ENCODE data around the gene CTNNB1.
A peak's percentile ranks its signal among the peaks of the same experiment; 100 is the strongest.

Gene CTNNB1

GRCh38 chr3:41192885-41193284, 6.4 kb upstream of the CTNNB1 start:
- no peak for DNase-seq (ENCODE audit: low spot score)

GRCh38 chr3:41193794-41194539, 5.3 kb upstream of the CTNNB1 start:
- DNase-seq (ENCODE audit: low spot score): no peak

- peak; percentile 31 for DNase-seq (ENCODE audit: low spot score)
These were observed 4.6 kb upstream of the CTNNB1 start for GRCh38 chr3:41194701-41195100.

DNA sequence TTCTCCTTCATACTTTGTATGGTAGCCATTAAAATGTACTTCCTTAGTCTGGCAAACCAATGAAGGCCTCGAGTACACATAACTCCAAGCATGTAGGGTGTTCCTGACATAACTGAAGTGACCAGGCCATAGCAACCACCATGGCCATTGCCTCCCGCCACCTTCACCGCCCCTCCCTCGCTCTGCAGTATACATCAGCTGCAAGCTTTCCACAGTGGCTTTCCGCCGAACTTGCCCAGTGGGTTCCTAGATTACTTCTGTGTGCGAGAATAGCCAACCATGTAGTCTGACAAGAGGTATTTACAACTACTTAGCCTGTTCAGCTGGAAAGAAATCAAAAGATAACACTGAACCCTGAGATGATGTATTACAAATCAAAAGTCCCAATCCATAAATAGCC, 3.4 kb upstream of the CTNNB1 start:
- DNase-seq (ENCODE audit: low spot score): no peak

GRCh38 chr3:41196499-41197410, 2.5 kb upstream of the CTNNB1 start:
- no peak for DNase-seq (ENCODE audit: low spot score)

- DNase-seq (ENCODE audit: low spot score): no peak
These were observed 1.3 kb upstream of the CTNNB1 start for GRCh38 chr3:41198046-41198445.

- DNase-seq (ENCODE audit: low spot score): peak; percentile 10
These were observed 779 bp upstream of the CTNNB1 start for GRCh38 chr3:41198526-41198925.

DNA sequence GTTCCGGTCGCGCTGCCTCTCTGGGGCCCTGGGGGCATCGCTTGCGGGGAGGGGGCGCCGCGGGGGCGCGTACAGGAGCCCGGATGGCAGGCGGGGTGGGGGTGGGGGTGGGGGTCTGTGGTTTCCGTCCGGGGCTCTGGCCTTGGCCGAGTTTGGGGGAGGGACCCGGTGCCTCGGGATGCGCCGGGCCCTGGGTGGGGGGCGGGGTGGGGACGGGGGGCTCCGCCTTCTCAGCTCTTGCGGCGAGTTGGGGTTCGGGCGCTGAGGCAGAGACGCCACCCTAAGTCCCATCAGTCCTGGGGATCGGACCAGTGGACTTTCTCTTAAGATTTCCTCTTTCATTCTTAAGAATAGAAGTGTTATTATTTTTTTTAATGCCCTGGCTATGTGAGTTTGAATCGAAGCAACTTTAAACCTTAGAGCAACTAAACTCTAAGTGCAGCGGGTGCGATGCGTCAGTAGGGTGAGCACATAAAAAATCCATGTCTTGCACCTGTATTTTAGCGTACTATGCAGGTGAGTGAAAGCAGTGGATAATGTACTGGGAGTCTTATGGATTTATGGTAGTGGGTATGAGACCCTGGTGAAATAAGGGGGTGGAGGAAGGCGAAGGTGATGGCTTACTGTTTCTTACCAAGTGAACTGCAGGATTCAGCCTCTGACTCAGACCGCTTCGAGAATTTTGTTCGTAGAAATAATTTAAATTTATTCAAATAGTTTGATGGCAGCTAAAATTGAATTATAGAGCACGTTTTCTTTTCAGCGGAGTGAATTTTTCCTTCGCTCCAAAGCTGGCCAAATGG, 762 bp downstream of the CTNNB1 start:
- DNase-seq (ENCODE audit: low spot score): peak; percentile 42

DNA sequence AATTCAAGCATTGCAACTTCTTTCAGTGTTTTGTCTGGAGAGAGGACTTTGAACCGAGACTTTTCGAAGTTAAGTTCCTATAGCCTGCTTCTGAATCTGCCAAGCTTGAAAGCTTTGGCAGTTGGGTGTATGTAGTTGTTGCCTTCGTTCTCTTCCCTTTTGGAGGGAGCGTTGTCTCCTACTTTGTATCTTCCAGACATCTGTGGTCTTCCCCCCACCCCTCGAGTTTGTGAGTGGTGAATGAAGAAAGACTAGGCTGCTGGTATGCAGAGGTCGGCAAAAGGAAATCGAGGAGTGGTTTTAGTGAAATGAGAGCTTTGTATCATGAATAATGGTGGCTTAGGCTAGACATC, 1.3 kb downstream of the CTNNB1 start:
- DNase-seq (ENCODE audit: low spot score): peak; percentile 22

- DNase-seq (ENCODE audit: low spot score): no peak
These were observed 2.9 kb downstream of the CTNNB1 start for GRCh38 chr3:41202075-41202833.

DNA sequence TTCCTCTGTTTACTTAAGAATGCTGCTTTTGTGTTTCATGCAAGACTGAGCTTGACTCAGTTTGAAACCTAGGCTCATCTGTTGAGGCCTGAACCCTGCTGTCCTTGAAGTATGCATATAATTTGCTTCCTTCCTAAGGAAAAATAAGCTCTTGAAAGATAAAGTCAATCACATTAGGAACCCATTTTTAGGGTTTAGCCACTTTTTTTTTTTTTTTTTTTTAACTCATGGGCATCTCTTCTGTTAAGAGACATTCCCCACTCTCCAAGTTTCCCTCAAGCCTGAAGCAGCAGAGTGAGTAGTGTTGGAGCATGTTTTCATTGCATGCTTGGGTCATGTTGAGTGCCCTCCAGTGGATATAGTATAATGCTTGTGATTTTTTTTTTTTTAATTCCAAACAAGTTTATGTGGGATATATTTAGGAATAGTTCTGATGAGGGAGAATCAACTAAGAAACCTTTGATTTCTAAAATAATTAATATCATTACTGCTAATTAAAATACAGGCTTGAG, 3.6 kb downstream of the CTNNB1 start:
- DNase-seq (ENCODE audit: low spot score): no peak

- DNase-seq (ENCODE audit: low spot score): no peak
These were observed 5.1 kb downstream of the CTNNB1 start for GRCh38 chr3:41204369-41204768.

- no peak for DNase-seq (ENCODE audit: low spot score)
These were observed 6.3 kb downstream of the CTNNB1 start for GRCh38 chr3:41205591-41205990.

GRCh38 chr3:41207355-41207754, 8.1 kb downstream of the CTNNB1 start:
- DNase-seq (ENCODE audit: low spot score): no peak

DNA sequence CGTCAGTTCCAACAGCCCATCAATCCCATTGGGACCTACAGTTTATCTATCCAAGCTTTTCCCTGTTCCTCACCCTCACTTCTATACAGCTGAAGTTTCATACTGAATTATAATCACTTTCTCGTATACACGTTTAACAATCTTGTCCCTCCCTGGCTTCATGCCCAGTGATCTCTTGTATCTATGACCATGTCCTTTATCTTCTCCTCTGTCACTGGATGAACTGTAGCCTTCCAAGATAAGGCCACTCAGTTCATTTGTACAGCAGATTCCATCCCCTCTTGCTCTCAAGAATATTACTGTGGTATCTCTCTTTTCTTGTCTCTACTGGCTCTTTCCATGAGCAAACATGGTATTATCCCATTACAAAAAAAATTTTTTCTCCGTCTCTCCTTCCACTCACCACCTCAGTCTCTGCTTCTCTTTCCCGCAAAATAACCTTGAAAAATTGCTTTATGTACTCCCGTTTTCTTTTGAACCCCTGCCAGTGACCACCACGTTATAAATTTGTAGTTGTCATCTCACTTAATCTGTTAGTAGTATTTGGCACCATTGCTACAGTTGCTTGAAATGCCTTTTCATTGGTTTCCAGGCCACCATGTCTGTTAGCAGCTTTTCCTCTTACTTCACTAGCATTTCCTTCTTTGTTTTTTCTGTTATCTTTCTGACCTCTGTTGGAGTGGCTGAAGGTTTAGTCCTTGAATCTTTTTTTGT, 9.4 kb downstream of the CTNNB1 start:
- no peak for DNase-seq (ENCODE audit: low spot score)

GRCh38 chr3:41209646-41210045, 10.3 kb downstream of the CTNNB1 start:
- no peak for DNase-seq (ENCODE audit: low spot score)

DNA sequence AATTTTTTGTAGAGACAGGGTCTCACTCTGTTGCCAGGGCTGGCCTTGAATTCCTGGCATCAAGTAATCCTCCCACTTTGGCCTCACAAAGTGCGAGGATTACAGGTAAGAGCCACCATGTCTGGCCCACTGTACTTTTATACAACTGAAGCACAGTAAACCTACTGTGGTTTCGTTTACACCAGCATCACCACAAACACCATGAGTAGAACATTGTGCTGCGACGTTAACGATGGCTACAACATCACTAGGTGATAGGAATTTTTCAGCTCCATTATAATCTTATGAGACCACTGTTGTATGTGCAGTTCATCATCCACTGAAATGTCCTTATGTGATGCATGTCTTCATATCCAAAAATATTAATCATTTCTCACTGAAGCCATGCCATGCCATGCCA, 11.7 kb downstream of the CTNNB1 start:
- DNase-seq (ENCODE audit: low spot score): no peak

DNA sequence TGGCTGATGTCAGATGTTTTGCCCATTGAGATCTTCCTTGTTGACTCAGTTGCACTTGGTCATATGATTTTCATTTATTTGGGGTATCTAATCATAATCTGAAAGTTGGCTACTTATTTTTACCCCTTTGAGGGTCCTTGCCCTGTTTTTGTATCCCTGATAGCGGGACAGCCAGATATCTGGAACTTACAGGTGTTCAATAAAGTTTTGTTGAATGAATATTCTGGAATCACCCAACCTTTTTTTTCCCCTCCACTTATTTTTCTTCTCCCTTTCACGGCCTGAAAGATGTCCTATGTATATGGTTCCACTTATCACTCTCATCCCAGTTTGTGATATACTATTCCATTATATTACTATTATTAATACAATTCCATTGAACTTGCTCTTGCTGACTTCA, 12.8 kb downstream of the CTNNB1 start:
- no peak for DNase-seq (ENCODE audit: low spot score)

- DNase-seq (ENCODE audit: low spot score): no peak
These were observed 14.3 kb downstream of the CTNNB1 start for GRCh38 chr3:41213588-41213987.

DNA sequence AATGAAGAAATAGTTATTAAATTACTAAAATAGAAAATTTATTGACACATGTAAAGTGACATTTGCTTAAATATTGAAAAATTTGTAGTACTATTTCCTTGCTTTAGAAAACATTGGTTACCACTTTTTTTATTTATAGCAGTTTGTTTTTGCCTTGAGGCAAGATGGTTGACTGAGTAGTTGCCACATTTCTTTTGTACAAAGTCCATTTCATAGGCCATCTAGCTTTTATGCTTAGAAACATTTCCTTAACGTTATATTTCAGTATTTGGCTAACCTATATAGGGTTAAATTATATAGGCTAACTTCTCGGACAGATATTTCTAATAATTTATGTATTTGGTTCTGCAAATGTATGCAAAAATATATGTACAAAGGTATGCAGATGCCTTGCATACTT, 17.1 kb downstream of the CTNNB1 start:
- DNase-seq (ENCODE audit: low spot score): no peak

DNA sequence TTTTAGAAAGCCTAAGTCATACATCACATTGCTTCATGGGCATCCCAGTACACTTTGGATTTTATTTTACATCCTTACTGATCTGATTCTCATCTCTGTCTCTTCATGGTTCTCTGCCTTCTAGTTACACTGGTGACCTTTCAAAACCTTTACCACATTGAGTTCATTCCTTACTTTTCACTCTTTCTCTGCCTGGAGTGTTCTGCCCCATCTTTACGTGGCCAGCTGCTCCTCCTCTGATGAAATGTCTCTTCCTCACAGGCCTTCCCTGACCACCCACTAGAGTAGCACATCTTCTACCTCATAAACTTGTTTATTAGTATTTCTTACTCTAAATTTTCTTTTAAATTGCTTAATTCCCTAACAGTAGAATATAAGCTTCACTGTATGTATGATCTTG, 17.7 kb downstream of the CTNNB1 start:
- no peak for DNase-seq (ENCODE audit: low spot score)

Data from putamen (tissue), 1 donor.